HepG2 (cell line): Measurements from ENCODE around the gene EGFR.

ENCODE experiments used
- CEBPZ ChIP-seq: IDR thresholded peaks from 2 replicates; pipeline ENCODE4 v1.6.1; 2012; ENCODE audit warnings: low read length, improper control_type of control experiment
- CTCF ChIP-seq: sonication (generic); formaldehyde crosslinking; IDR thresholded peaks from 2 replicates; pipeline ENCODE4 v1.5.0; 2020; ENCODE audit warnings: mild to moderate bottlenecking, missing genetic modification reagents, moderate library complexity
- HDAC1 ChIP-seq: sonication (generic); formaldehyde crosslinking; IDR thresholded peaks from 2 replicates; pipeline ENCODE4 v1.5.1; 2020; ENCODE audit warnings: mild to moderate bottlenecking, missing genetic modification reagents
- MTA3 ChIP-seq: sonication (generic); formaldehyde crosslinking; IDR thresholded peaks from 2 replicates; pipeline ENCODE4 v1.4.0; 2020; ENCODE audit warnings: missing genetic modification reagents
- NR1H2 ChIP-seq: sonication (generic); formaldehyde crosslinking; IDR thresholded peaks from 2 replicates; pipeline ENCODE4 v1.8.1; 2022; ENCODE audit warnings: low read depth, missing genetic modification reagents, borderline replicate concordance
- SMAD1 ChIP-seq: sonication (generic); formaldehyde crosslinking; IDR thresholded peaks from 2 replicates; pipeline ENCODE4 v1.4.0; 2020; ENCODE audit warnings: missing genetic modification reagents, low read depth, mild to moderate bottlenecking, borderline replicate concordance
- ZBTB38 ChIP-seq: sonication (generic); formaldehyde crosslinking; IDR thresholded peaks from 2 replicates; pipeline ENCODE4 v1.5.1; 2020; ENCODE audit warnings: mild to moderate bottlenecking, missing genetic modification reagents
- ZFY ChIP-seq: sonication (generic); formaldehyde crosslinking; IDR thresholded peaks from 2 replicates; pipeline ENCODE4 v1.4.0; 2020; ENCODE audit warnings: missing genetic modification reagents
- ZNF891 ChIP-seq: sonication (generic); formaldehyde crosslinking; IDR thresholded peaks from 2 replicates; pipeline ENCODE4 v1.5.0; 2020; ENCODE audit warnings: mild to moderate bottlenecking, missing genetic modification reagents
- TF ChIP-seq, protein P1 (sequence below): sonication (generic); formaldehyde crosslinking; IDR thresholded peaks from 2 replicates; pipeline ENCODE4 v1.5.0; 2020; ENCODE audit warnings: missing genetic modification reagents
- TF ChIP-seq, protein P2 (sequence below): sonication (generic); formaldehyde crosslinking; IDR thresholded peaks from 2 replicates; pipeline ENCODE4 v1.4.0; 2020; ENCODE audit warnings: missing genetic modification reagents

DNA sequence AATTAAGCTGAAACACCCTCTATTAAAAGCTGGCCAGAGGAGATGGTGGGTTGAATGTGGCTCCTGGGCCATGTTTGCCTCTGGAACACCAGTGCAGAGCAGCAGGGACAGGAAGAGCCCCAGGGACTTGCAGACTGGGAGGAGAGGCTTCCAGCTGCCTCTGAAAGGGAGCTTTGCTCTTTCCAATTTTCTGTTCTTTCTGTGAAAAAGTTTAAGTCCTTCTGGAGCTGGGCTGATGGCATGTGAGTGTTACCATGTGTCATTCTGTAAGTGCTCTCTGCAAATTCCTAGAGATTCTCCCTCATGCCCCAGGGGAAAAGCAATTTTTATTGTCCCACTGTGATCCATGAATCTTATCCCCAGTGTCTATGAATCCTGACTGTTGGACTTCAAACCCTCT is 233.6 kb downstream of the EGFR start:
- no peak for TF ChIP-seq CTCF (CRISPR knock-in tag)
- TF ChIP-seq CEBPZ = no peak
- TF ChIP-seq ZFY = no peak
- TF ChIP-seq MTA3 = no peak
- TF ChIP-seq NR1H2 (CRISPR knock-in tag) = no peak
- TF ChIP-seq, protein P1, sequence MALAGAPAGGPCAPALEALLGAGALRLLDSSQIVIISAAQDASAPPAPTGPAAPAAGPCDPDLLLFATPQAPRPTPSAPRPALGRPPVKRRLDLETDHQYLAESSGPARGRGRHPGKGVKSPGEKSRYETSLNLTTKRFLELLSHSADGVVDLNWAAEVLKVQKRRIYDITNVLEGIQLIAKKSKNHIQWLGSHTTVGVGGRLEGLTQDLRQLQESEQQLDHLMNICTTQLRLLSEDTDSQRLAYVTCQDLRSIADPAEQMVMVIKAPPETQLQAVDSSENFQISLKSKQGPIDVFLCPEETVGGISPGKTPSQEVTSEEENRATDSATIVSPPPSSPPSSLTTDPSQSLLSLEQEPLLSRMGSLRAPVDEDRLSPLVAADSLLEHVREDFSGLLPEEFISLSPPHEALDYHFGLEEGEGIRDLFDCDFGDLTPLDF (CRISPR knock-in tag) = no peak
- TF ChIP-seq ZNF891 (CRISPR knock-in tag) = no peak
- TF ChIP-seq SMAD1 (CRISPR knock-in tag) = no peak
- no peak for TF ChIP-seq ZBTB38
- TF ChIP-seq, protein P2, sequence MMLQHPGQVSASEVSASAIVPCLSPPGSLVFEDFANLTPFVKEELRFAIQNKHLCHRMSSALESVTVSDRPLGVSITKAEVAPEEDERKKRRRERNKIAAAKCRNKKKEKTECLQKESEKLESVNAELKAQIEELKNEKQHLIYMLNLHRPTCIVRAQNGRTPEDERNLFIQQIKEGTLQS = no peak
- TF ChIP-seq HDAC1 (CRISPR knock-in tag) = no peak
